NCI-H510A treated with DMSO at 0.1 percent for 48 hours (cell line): ENCODE measurements around the gene TRIM47.
A peak's percentile ranks its signal among the peaks of the same experiment; 100 is the strongest.
"Not testable (repeated sequence)": the region's sequence is repeated elsewhere in the genome, so short reads cannot be mapped to it uniquely, and the experiment has no call there.

Experiments used
- DNase-seq: peaks from one replicate; lab custom pipeline; 2025; lab: John Stamatoyannopoulos, UW

The TRIM47 gene

GRCh38 chr17:75869282-75870141 is 8.9 kb downstream of the TRIM47 start:
- DNase-seq: no peak

GRCh38 chr17:75868730-75869281 is 9.6 kb downstream of the TRIM47 start:
- DNase-seq: not testable (repeated sequence)

- not testable (repeated sequence) for DNase-seq
These were observed 12.8 kb downstream of the TRIM47 start for GRCh38 chr17:75865404-75866188.

- DNase-seq: not testable (repeated sequence)
These were observed 13.5 kb downstream of the TRIM47 start for GRCh38 chr17:75864887-75865286.

GRCh38 chr17:75864448-75864871 is 13.9 kb downstream of the TRIM47 start:
- peak; percentile 41 for DNase-seq

- DNase-seq: no peak
These were observed 16.5 kb downstream of the TRIM47 start for GRCh38 chr17:75861927-75862317.

- DNase-seq: not testable (repeated sequence)
These were observed 19.0 kb downstream of the TRIM47 start for GRCh38 chr17:75859358-75859757.

- peak; percentile 14 for DNase-seq
These were observed 22.2 kb downstream of the TRIM47 start for GRCh38 chr17:75856062-75856756.

GRCh38 chr17:75855310-75856061 is 22.9 kb downstream of the TRIM47 start, which contains the start of gene WBP2:
TSS of gene WBP2 (minus strand) at chr17:75855335. CDS start at chr17:75855297, 38 bp downstream.
- DNase-seq: peak; percentile 99

GRCh38 chr17:75854881-75855309 is 23.5 kb downstream of the TRIM47 start:
- no peak for DNase-seq

GRCh38 chr17:75854101-75854748 is 24.2 kb downstream of the TRIM47 start:
- no peak for DNase-seq

GRCh38 chr17:75853433-75853832 is 24.9 kb downstream of the TRIM47 start:
- no peak for DNase-seq

GRCh38 chr17:75851693-75851991 is 26.7 kb downstream of the TRIM47 start:
- not testable (repeated sequence) for DNase-seq

GRCh38 chr17:75850928-75851692 is 27.3 kb downstream of the TRIM47 start:
- no peak for DNase-seq

GRCh38 chr17:75849724-75850123 is 28.7 kb downstream of the TRIM47 start:
- DNase-seq: no peak

GRCh38 chr17:75849279-75849646 is 29.1 kb downstream of the TRIM47 start:
- no peak for DNase-seq

GRCh38 chr17:75848523-75849278 is 29.7 kb downstream of the TRIM47 start:
- DNase-seq: peak; percentile 93

- peak; percentile 93 for DNase-seq
These were observed 30.5 kb downstream of the TRIM47 start for GRCh38 chr17:75847614-75848522.
